ENCODE measurements around the gene ECM2. TPM values are rescaled to one million over a fixed set of nuclear protein-coding genes. Genes with fewer than 3 reads are reported as not detected.

The ECM2 gene
- total RNA-seq, 2 experiments from 2014 or later: not detected

DNA sequence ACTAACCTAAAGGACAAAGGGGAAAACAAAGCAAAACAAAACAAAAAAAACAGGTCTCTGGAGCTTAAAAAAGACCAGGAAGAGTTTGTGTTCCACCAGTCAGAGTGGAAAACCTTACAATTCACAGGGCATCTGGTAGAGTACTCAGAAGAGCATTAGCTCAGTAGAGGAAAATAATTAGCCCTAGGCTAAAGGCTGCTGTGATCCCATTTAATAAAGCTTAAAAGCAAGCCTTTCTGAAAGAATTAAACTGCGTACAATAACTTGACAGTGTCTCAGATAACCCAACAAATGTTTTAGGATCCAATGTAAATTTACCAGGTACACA is 7.3 kb downstream of the ECM2 start:
- H3K27me3 Mint-ChIP-seq: no peaks in the 10 kb centered on the region
- no peaks in the 10 kb centered on the region for H3K9me3 ChIP-seq (ENCODE audit: control insufficient read depth in 1 of 2, insufficient read depth in 1 of 2, low read length in 2 of 2)
- DNase-seq (no peak), ATAC-seq (ENCODE audit: poor library complexity) (no peak)
- TF ChIP-seq, protein P1, sequence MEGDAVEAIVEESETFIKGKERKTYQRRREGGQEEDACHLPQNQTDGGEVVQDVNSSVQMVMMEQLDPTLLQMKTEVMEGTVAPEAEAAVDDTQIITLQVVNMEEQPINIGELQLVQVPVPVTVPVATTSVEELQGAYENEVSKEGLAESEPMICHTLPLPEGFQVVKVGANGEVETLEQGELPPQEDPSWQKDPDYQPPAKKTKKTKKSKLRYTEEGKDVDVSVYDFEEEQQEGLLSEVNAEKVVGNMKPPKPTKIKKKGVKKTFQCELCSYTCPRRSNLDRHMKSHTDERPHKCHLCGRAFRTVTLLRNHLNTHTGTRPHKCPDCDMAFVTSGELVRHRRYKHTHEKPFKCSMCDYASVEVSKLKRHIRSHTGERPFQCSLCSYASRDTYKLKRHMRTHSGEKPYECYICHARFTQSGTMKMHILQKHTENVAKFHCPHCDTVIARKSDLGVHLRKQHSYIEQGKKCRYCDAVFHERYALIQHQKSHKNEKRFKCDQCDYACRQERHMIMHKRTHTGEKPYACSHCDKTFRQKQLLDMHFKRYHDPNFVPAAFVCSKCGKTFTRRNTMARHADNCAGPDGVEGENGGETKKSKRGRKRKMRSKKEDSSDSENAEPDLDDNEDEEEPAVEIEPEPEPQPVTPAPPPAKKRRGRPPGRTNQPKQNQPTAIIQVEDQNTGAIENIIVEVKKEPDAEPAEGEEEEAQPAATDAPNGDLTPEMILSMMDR (IDR thresholded peaks at IDR 0.05): no peak
- no peak overlapping the region for H3K4me3 ChIP-seq (ENCODE audit: low read length)
- POLR2A ChIA-PET: no interaction called here
- H3K27ac ChIP-seq (ENCODE audit: low read depth in 1 of 2, low read length in 2 of 2): no peak overlapping the region
- H3K4me3 Mint-ChIP-seq: no peak overlapping the region
- no peaks in the 10 kb centered on the region for H3K4me1 ChIP-seq (ENCODE audit: insufficient read depth, low read length)
- peaks cover 3% of the 10 kb centered on the region for H3K9me3 Mint-ChIP-seq
- intact Hi-C loops (cut with DNase I, micrococcal nuclease): no loop called here
- no peak overlapping the region for H3K27ac Mint-ChIP-seq
- H3K36me3 Mint-ChIP-seq (ENCODE audit: low read depth): no peaks in the 10 kb centered on the region
- H3K27me3 ChIP-seq (ENCODE audit: control insufficient read depth in 1 of 2, insufficient read depth in 2 of 2, low read length in 2 of 2): no peaks in the 10 kb centered on the region
- CTCF ChIA-PET: no interaction called here
- H3K4me1 Mint-ChIP-seq (ENCODE audit: low read depth): no peaks in the 10 kb centered on the region
- H3K36me3 ChIP-seq (ENCODE audit: insufficient read depth, low read length): no peaks in the 10 kb centered on the region

DNA sequence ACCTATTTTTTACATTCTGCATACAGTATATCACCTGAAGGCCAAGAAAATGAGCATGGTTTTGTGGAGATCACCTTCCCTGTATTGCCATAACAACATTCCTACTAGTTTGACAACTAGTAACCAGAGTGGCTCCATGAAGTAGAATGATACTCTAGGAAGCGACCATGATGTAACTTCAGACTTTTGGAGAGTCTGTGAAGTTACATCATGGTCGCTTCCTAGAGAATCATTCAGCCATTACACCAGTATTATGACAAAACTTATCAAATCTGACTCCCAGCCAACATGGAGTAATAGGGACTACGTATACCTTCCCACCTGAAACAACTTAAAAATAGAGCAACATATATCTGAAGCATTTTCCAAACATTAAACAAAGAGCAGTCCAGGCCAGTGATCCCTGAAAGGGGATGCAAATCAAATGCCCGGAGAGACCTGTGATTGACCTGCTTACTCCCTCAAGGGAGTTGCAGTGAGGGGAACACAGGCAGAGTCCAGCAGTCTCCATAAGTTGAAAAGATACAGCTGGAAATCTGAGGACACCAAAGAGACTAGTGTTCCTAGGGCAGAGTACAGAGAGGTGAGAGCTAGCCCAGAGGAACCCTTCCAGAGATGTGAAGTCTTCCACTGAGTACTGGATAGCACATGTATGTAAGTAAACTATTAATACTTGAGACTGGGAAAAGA is 7.8 kb downstream of the ECM2 start:
- Mint-ChIP-seq H3K27ac (no peak overlapping the region), H3K4me1 (ENCODE audit: low read depth) (no peaks in the 10 kb centered on the region), H3K4me3 (no peak overlapping the region), H3K9me3 (peaks cover 3% of the 10 kb centered on the region), H3K36me3 (ENCODE audit: low read depth) (no peaks in the 10 kb centered on the region), H3K27me3 (no peaks in the 10 kb centered on the region)
- CTCF ChIA-PET: no interaction called here
- Histone ChIP-seq H3K4me3 (ENCODE audit: low read length) (no peak overlapping the region), H3K27me3 (ENCODE audit: control insufficient read depth in 1 of 2, insufficient read depth in 2 of 2, low read length in 2 of 2) (no peaks in the 10 kb centered on the region), H3K4me1 (ENCODE audit: insufficient read depth, low read length) (no peaks in the 10 kb centered on the region), H3K36me3 (ENCODE audit: insufficient read depth, low read length) (no peaks in the 10 kb centered on the region), H3K9me3 (ENCODE audit: control insufficient read depth in 1 of 2, insufficient read depth in 1 of 2, low read length in 2 of 2) (no peaks in the 10 kb centered on the region), H3K27ac (ENCODE audit: low read depth in 1 of 2, low read length in 2 of 2) (no peak overlapping the region)
- intact Hi-C loops (cut with DNase I, micrococcal nuclease): no loop called here
- TF ChIP-seq, protein P1 (IDR thresholded peaks at IDR 0.05): no peak
- no peak for DNase-seq
- ATAC-seq (ENCODE audit: poor library complexity): no peak
- POLR2A ChIA-PET: no interaction called here

DNA sequence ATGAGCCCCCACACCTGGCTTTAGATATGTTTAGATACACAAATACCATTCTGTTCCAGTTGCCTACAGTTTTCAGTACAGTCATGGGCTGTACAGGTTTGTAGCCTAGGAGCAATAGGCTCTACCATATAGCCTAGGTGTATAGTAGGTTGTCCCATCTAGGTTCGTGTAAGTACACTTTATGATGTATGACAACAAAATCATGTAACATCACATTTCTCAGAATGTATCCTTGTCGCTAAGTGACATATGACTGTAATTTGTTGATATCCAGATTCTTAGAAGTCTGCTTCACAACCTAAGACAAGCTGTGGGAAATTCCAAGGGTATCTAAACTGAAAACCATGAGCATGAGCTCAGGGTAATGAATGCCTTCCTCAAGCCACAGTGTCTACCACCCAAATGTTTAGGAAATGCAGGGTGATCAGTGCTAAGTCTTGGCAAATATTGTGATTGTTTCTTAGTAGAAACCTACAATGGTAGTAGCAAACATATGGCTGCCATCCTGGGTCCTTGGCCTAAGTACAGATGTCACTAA is 8.4 kb downstream of the ECM2 start:
- H3K4me1 Mint-ChIP-seq (ENCODE audit: low read depth): no peaks in the 10 kb centered on the region
- no peak overlapping the region for H3K4me3 ChIP-seq (ENCODE audit: low read length)
- H3K4me1 ChIP-seq (ENCODE audit: insufficient read depth, low read length): no peaks in the 10 kb centered on the region
- H3K36me3 ChIP-seq (ENCODE audit: insufficient read depth, low read length): no peaks in the 10 kb centered on the region
- H3K36me3 Mint-ChIP-seq (ENCODE audit: low read depth): no peaks in the 10 kb centered on the region
- peaks cover 3% of the 10 kb centered on the region for H3K9me3 Mint-ChIP-seq
- ATAC-seq (ENCODE audit: poor library complexity) (no peak), DNase-seq (no peak)
- H3K9me3 ChIP-seq (ENCODE audit: control insufficient read depth in 1 of 2, insufficient read depth in 1 of 2, low read length in 2 of 2): no peaks in the 10 kb centered on the region
- TF ChIP-seq, protein P1 (IDR thresholded peaks at IDR 0.05): no peak
- no peak overlapping the region for H3K27ac Mint-ChIP-seq
- H3K4me3 Mint-ChIP-seq: no peak overlapping the region
- intact Hi-C loops (cut with DNase I, micrococcal nuclease): no loop called here
- H3K27ac ChIP-seq (ENCODE audit: low read depth in 1 of 2, low read length in 2 of 2): no peak overlapping the region
- ChIA-PET POLR2A (no interaction called here), CTCF (no interaction called here)
- no peaks in the 10 kb centered on the region for H3K27me3 ChIP-seq (ENCODE audit: control insufficient read depth in 1 of 2, insufficient read depth in 2 of 2, low read length in 2 of 2)
- H3K27me3 Mint-ChIP-seq: no peaks in the 10 kb centered on the region
